Measurements from ENCODE around the gene VPS13C.
A peak's percentile ranks its signal among the peaks of the same experiment; 100 is the strongest.
"Not testable (repeated sequence)": the region's sequence is repeated elsewhere in the genome, so short reads cannot be mapped to it uniquely, and the experiment has no call there.

The VPS13C gene

DNA sequence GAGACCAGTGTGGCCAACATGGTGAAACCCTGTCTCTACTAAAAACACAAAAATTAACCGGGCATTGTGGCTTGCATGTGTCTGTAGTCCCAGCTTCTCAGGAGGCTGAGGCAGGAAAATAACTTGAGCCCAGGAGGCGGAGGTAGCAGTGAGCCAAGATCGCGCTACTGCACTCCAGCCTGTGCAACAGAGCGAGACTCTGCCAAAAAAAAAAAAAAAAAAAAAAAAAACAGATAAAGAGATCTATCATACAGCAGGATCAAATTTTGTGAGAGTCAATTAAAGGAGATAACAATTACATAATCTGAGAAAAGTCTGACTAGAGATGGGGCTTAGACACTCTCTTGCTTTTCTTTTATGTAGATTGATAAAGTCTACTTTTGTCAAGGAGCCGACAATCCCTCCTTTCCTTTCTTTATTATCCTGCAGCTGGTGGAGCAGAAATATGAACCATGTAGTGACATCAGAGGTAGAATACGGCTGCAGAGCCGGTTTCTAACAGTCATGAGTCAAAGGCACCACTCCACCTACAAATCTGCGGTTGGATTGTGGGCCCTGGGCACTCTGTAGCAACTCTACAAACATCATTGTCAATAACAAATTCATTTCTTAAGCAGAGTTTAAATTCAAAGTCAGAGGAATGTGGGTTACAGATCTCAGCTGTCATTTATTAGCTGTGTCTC is 15.5 kb upstream of the VPS13C start:
- DNase-seq (ENCODE audit: low spot score): no peak

DNA sequence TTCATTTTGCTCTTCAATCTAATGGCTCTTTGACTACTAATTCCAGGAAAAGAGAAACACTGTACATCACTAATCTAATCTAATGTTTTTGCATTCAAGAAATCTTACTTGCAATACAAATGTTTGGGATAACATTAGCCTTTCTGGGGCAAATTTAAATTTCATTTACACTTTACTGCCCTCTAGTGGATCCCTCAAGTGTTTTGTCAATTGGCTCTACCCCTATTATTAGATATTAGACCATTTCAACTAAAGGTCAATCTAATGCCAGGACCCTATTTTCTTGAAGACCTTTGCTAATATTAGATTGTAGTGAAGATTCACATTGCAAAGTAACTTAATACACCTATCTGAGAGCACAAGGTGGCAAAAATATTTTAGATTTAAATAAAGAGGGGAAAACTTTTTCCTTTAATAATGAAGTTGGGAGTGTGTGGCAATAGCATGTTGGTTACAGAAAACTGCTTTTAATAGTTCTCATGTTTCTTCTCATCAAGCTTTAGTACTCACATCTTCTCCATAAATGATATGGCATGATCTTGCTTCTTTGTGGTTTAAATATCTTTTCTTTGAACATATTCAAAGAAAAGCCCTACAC is 11.6 kb upstream of the VPS13C start:
- peak; percentile 41 for DNase-seq (ENCODE audit: low spot score)

DNA sequence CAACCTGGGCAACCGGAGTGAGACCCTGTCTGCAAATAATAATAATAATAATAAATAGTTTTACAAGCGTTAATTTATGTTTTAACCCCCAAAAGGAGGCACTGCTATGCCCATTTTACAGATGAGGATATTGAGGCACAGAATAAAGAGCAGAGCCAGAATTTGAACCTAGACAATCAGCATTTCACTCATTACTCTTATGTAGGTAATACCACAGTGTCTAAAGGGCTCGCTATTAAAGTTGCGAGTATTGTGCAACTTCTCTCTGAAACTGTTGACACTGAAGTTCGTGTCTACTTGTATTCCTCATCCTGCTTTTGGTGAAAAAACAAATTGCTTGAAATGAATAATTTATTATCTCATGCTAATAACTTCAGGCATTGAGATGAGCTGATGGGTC is 9.3 kb upstream of the VPS13C start:
- DNase-seq (ENCODE audit: low spot score): no peak

DNA sequence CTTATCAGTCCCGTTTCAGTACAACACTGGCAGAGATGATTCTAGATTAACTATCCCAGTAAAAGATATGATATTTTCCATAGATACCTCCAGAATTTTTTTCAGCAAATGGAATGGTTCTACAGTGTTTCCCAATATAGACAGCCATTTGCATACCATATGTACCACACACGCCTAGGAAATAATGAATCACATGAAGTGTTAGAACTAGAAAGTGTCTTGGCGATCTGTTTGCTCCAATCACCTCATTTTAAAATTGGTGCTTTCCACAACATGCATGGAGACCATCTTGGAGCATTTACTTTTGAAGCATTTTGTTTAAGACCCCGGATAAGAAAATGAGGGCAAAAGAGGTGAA is 8.5 kb upstream of the VPS13C start:
- DNase-seq (ENCODE audit: low spot score): no peak

DNA sequence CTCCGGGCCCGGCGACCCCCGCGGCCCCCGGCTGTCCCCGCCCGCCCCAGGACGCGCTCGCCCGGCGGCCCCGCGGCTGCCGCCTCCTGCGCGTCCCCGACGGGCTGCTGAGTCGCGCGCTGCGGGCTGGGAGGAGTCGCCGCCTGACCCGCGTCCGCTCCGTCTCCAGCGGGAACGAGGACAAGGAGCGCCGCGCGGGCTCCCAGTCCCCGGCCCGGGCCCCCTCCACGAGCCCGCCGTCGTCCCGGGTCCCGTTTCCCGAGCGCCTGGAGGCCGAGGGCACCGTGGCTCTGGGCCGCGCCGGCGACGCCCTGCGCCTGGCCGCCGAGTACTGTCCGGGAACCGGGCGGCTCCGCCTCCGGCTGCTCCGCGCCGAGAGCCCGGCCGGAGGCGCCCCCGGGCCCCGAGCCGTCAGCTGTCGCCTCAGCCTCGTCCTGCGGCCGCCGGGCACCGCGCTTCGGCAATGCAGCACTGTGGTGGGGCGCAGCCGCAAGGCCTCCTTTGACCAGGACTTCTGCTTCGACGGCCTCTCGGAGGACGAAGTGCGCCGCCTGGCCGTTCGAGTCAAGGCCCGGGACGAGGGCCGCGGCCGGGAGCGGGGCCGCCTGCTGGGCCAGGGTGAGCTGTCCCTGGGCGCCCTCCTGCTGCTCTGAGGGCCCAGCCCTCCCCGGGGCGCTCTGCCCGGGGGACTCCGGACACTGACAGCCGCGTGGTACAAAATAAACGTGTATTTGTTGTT is 8.0 kb upstream of the VPS13C start:
- DNase-seq (ENCODE audit: low spot score): no peak

DNA sequence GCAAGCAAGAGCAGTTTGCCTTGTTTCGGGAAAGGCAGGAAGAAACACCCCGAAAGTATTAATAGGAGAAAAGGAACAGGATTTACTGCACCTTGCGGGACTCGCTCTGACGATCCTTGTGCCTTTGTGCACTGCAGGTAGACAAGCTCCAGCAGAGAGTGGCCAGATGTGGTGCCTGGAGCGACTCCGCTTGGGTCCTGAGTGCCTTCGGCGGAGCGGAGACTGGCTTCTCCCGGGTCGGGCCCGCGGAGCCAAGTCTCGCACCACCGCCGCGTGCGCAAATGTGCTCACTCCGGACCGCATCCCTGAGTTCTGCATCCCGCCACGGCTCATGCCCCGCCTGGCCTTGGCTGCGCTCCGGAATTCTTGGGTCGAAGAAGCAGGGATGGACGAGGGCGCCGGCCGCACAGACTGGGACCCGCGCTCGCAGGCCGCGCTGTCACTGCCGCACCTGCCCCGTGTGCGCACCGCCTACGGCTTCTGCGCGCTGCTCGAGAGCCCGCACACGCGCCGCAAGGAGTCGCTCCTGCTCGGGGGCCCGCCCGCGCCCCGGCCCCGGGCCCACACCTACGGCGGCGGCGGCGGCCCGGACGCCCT is 7.3 kb upstream of the VPS13C start:
- DNase-seq (ENCODE audit: low spot score): no peak

DNA sequence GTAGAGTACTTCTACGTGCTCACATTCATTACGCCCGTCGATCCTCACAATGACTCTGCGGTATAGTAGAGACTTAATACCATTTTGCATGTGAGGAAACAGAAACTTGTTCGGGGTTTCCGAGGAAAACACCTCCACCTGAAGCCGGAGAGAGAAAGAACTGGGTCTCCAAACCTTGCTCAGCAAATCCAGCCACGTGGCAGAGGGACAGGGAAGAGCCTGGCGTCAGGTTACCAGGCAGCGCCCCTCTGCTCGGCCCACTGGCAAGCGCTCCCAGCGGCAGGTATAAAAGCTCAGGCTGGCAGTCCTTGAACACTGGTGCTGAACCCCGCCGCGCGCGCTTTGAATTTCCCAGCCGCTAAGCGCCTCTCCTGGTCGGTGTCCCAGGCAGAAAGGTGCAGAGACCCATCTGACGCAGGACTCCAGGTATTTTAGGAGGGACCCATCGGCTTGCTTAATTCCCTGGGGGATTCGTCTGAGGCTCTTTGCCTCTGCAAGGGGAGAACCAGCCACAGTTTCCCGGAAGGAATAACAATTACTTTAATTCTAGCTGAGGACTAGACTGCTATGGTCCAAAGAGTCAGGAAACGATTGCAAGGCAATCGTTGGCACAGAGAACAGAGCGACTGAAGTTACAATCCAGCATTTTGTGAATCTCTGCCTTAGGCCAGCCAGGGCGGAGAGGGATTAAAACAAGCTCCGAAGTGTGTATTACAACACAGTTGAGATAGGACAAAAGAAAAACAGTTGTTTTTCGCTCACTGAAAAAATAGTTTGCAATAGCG is 6.6 kb upstream of the VPS13C start, which contains the start of gene C2CD4A:
Gene C2CD4A, plus strand, starts transcription at position 315 of the 785 bp plus-strand sequence. CDS start 637 bp downstream, outside the sequence.
- peak; percentile 57 for DNase-seq (ENCODE audit: low spot score)

DNA sequence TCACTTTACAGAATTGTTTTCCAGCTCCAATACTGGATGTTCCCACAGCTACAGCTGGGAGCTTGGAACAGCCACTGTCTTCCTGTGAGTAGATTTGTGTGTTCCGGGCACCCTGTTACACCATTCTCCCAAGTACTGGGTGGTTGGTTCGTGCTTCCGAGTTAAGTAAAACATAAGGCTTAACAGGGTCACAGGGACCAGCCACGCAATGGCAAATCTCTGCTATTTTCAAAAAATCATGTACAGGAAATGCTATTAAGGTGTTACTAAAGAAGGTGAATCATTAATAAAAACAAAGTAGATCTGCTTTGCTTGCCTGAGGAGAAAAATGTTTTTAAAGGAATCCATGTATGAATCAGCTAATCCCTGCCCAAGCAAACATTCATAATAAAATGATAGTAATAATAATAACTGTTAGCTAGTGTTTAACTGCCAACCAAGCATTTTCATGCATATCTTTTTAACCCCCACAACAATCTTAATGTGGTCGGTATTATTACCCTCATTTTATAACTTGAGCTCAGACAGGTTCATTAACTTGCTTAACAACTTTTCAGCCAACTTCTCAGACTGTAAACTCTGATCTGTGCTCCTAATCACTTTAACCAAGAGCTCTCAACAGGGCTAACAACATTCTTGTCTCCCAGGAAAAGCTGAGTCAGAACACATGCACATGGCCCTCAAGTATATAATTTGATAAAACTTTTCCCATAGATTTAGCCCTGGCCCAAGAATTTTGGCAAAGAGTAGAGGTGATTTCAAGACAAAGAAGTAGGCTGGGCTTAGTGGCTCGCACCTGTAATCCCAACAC is 3.8 kb upstream of the VPS13C start:
- no peak for DNase-seq (ENCODE audit: low spot score)

DNA sequence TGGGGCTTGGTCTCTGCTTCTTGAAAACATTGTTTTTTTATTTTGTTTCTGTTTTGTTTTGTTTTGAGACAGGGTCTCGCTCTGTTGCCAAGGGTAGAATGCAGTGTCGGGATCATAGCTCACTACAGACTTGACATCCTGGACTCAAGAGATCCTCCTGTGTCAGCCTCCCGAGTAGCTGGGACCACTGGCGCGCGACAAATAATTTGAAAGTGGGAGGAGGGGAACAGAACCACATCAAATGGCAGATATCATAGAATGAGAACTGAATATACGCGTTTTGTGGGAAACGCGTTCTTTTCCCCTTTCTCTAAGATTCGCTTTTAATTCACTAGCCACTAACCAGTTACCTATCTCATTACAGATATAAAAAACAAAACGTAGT is 641 bp upstream of the VPS13C start:
- no peak for DNase-seq (ENCODE audit: low spot score)

DNA sequence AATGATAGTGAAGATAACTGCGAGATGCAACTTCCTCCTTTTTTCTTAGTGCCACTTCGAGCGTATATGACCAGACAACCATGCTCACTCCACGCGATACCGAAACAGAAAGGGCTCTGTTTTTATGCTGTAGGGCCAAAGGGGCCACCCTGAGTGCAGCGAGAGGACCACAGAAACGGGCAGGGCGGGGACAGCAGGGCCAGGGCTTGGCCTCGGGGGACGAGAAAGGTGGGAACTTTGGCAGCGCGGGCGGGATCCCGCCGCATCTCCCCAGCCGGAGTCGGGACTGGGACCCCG is 483 bp downstream of the VPS13C start:
- peak; percentile 43 for DNase-seq (ENCODE audit: low spot score)

DNA sequence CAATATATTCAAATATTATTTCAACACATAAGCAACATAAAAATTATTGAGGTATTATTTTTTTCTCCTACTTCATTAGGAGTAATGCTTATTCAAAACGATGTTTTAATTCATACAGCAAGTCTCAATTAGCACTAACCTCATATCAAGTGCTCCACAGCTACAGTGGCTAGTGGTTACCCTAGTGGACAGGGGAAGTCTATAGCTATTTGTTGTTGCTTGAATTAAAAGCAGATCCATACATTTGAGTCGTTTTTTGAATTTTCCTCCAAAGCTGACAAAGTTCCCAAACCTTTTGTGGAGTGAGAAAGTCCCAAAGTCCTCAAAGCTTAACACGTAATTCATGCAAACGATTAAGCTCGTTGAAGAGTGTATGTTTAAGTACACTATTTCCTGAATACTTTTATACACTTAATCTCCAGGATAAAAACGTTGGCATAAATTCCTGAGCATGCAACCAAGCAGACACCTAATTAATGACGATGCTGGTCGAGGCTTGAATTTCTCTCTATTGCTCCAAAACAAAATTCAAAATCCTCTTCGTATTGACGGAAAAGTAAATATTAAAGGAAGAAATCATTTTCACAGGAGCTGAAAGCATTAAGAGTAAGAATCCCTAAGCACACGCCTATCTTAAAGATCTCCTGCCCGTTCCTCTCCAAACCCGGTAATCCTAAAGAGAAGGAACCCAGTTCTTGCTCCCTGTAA is 985 bp downstream of the VPS13C start:
- no peak for DNase-seq (ENCODE audit: low spot score)

DNA sequence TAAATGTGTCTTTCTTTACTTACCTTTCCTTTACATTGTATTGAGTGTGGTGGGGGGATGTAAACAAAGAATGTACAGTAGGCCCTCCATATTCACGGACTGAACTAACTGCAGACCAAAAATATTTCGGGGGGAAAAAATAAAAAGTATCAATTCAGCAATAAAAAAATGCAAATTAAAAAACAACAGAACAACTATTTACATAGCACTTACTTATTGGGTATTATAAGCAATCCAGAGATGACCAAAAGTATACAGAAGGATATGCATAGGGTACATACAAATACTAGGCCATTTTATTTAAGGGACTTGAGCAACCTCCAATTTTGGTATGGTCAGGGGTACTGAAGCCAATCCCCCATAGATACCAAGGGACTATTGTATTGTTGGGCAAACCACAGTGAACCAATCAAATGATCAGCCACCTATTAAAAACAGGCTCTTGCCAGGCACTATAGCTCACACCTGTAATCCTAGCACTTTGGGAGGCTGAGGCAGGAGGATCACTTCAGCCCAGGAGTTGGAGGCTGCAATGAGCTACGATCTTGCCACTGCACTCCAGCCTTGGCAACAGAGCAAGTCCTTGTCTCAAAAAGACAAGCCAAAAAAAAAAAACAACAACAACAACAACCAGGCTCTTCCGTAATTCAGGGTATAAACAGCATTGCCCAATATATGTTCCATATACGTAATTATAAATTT is 1.8 kb downstream of the VPS13C start:
- DNase-seq (ENCODE audit: low spot score): no peak

DNA sequence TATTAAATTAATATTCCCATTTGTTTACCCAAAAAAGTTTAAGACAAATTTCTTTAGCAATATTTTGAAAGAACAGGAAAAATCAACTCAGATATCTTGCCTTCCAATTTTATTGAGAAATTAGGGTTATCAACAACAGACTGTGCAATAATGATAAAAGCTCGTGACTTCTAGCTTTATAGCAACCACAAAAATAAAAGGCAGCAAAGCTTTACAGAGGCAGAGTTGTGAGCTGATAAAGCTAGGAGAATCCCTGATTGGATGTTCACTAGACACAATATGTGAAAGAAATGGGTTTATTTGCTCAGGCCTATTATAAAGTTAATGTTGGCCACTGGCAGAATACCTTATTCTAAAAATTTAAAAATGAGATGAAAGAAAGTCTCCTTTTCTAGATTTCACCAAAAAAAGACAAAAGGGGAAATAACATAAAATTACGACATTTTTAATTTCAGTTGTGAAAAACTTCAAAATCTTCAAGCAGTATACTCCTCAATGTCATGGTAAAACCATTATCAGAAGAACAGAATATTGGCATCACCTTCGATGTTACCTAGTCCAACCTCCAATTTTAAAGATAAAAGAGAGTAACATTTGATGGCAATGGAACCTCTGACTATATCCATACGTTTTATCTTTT is 2.8 kb downstream of the VPS13C start:
- DNase-seq (ENCODE audit: low spot score): no peak

DNA sequence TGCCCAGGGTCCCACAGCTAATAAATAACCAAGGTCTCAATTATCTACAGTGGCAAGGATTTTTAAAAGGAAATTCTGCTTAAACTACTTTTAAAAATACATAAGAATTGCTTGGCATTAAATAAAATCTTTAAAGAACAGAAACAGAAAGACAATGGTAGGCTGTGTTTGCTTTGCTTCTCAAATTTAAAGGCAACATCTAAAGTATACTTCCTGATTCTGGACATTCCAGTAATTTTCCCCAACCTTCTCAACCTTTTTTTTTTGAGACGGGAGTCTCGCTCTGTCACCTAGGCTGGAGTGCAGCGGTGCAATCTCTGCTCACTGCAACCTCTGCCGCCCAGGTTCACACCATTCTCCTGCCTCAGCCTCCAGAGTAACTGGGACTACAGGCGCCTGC is 5.3 kb downstream of the VPS13C start:
- no peak for DNase-seq (ENCODE audit: low spot score)

DNA sequence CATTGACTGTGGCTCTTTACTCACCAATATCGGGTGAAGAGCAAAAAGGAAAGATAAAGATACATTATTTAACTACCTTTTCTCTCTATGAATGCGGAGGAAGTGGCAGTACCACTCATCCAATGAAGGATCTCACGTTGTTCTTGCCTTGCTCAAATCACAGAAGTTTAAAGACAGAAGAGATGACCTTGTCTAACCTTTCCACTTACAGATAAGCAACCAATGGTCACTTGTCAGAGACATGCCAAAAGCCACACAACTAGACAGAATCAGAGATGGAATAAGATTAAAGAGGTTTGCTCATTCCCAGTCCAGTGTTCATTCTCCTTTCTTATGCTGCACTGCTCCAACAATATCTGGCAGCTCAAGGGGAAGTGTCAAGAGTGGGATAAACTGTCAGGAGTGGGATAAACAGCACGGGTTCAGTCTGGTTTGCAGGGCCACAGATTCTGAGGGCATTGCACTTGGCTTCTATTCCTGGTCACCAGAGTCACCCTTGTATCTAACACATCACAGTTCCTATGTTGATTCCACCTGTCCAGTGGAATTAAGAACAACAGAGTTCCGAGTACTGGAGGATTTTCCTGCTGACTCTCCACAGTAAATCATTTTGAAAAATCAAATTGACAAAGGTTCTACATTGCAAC is 6.7 kb downstream of the VPS13C start:
- DNase-seq (ENCODE audit: low spot score): no peak

DNA sequence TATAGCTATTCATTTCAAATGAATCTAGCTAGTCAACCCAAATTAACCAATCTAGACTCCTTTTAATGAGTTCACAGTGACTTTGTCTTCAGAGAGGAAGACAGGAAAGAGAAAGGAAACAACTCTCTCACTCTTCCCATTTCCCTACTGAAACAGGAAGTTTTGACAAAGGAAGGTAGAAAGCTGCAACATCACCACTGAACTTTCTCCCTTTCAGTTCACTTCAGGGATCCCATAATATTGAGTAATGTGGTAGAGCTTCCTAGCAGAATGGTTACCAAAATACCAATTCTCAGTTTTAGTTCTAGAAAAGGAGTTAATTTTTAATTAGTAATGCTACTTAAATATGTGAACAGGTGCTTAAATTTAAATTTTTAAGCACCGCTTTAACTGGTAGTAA is 7.5 kb downstream of the VPS13C start:
- DNase-seq (ENCODE audit: low spot score): no peak

DNA sequence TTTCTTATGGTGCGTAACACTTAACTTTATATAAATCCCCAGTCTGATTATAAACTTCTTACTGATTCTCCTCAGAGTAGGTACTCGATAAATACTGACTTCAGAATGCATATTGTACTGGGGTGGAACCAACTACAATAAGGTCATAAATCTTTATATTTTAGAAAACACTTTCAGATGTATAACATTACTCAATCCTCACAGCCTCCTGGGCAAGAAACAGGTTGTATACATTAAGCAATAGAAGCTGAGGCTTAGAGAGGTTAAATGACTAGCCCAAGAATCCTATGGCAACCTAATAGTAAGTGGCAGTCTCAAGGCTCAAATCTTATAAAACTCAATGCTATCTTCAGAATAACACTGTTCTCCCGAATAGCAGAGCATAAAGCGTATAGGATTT is 9.1 kb downstream of the VPS13C start:
- DNase-seq (ENCODE audit: low spot score): no peak

DNA sequence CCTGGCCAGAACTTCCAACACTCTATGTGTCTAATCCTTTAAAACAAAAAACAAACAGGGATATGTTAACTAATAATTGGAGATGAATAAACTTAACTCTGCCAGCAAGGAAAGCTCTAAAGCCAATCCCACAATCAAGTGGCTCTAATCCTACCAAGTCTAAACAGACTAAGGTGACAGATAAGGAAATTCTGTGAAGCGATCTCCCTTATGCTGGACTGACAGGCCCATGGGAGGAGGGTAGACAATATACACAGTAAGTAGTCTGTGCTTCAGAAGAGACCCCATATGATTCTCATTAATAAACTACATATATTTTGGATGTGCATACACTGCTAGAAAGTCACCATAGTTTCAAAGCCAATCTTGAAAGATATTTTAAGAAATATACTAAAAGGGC is 10.1 kb downstream of the VPS13C start:
- no peak for DNase-seq (ENCODE audit: low spot score)

DNA sequence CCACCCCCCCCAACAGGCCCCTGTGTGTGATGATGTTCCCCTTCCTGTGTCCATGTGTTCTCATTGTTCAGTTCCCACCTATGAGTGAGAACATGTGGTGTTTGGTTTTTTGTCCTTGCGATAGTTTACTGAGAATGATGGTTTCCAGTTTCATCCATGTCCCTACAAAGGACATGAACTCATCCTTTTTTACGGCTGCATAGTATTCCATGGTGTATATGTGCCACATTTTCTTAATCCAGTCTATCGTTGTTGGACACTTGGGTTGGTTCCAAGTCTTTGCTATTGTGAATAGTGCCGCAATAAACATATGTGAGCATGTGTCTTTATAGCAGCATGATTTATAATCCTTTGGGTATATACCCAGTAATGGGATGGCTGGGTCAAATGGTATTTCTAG is 12.0 kb downstream of the VPS13C start:
- not testable (repeated sequence) for DNase-seq (ENCODE audit: low spot score)
